ENCODE data around the gene PCDHGA5.
"Not testable (repeated sequence)": the region's sequence is repeated elsewhere in the genome, so short reads cannot be mapped to it uniquely, and the experiment has no call there.

The PCDHGA5 gene

GRCh38 chr5:141363952-141364660, at the start of gene PCDHGA5:
Gene PCDHGA5, plus strand, starts transcription at chr5:141364162. Its CDS starts 169 bp downstream, at chr5:141364331.
- no peak for DNase-seq

- DNase-seq: not testable (repeated sequence)
These were observed 47.0 kb upstream of the PCDHGA5 start for GRCh38 chr5:141316963-141317362.

- no peak for DNase-seq
These were observed 44.8 kb upstream of the PCDHGA5 start for GRCh38 chr5:141319202-141319601.

GRCh38 chr5:141319699-141320098, 44.3 kb upstream of the PCDHGA5 start:
- DNase-seq: no peak

- DNase-seq: peak; percentile 94
These were observed 43.5 kb upstream of the PCDHGA5 start, which contains the start of gene TAF7 for GRCh38 chr5:141320225-141321169. Gene TAF7, minus strand, starts transcription at chr5:141320784. Its CDS starts 740 bp downstream, at chr5:141320044.

- no peak for DNase-seq
These were observed 41.7 kb upstream of the PCDHGA5 start for GRCh38 chr5:141322261-141322660.

GRCh38 chr5:141326088-141326854, 37.7 kb upstream of the PCDHGA5 start:
- peak; percentile 72 for DNase-seq

- DNase-seq: no peak
These were observed 35.7 kb upstream of the PCDHGA5 start for GRCh38 chr5:141328231-141328630.

- DNase-seq: no peak
These were observed 33.5 kb upstream of the PCDHGA5 start, which contains the start of gene PCDHGA1 for GRCh38 chr5:141330299-141331080. Gene PCDHGA1, plus strand, starts transcription at chr5:141330514.

- not testable (repeated sequence) for DNase-seq
These were observed 31.4 kb upstream of the PCDHGA5 start for GRCh38 chr5:141332571-141332970.

- no peak for DNase-seq
These were observed 25.2 kb upstream of the PCDHGA5 start, which contains the start of gene PCDHGA2 for GRCh38 chr5:141338538-141339306. Gene PCDHGA2, plus strand, starts transcription at chr5:141338760.

GRCh38 chr5:141340781-141341354, 23.1 kb upstream of the PCDHGA5 start:
- not testable (repeated sequence) for DNase-seq

- DNase-seq: no peak
These were observed 21.2 kb upstream of the PCDHGA5 start for GRCh38 chr5:141342773-141343172.

GRCh38 chr5:141343242-141343952, 20.6 kb upstream of the PCDHGA5 start, which contains the start of gene PCDHGA3:
Gene PCDHGA3, plus strand, starts transcription at chr5:141343829. Its CDS starts 205 bp downstream, at chr5:141344034.
- DNase-seq: no peak

- no peak for DNase-seq
These were observed 20.0 kb upstream of the PCDHGA5 start for GRCh38 chr5:141343953-141344463.

- no peak for DNase-seq
These were observed 18.6 kb upstream of the PCDHGA5 start for GRCh38 chr5:141345327-141345726.

GRCh38 chr5:141346017-141346416, 17.9 kb upstream of the PCDHGA5 start:
- not testable (repeated sequence) for DNase-seq

- DNase-seq: peak; percentile 20
These were observed 13.9 kb upstream of the PCDHGA5 start, which contains the start of gene PCDHGB1 for GRCh38 chr5:141349917-141350619. Gene PCDHGB1, plus strand, starts transcription at chr5:141350099. Its CDS starts 162 bp downstream, at chr5:141350261.

- DNase-seq: no peak
These were observed 12.4 kb upstream of the PCDHGA5 start for GRCh38 chr5:141351591-141351990.
